ENCODE measurements around the gene CACNA1B.
"Not testable (repeated sequence)": the region's sequence is repeated elsewhere in the genome, so short reads cannot be mapped to it uniquely, and the experiment has no call there.

CACNA1B gene

GRCh38 chr9:137866226-137867141 lies 11.1 kb upstream of the CACNA1B start:
- no peak for DNase-seq

DNA sequence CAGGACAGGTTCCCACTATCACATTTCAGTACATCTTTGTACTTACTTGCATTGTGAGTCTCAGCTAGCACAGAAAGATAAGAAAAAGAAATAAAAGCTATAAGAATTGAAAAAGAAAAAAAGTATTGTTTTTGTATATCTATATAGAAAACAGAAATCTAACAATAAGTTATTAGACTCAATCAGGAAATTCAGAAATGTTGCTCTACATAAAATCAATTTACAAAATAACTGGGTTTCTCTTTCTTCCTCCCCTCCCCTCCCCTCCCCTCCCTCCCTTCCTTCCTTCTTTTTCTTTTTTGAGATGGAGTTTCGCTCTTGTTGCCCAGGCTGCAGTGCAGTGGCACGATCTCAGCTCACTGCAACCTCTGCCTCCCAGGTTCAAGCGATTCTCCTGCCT lies 7.2 kb upstream of the CACNA1B start:
- no peak for DNase-seq

- no peak for DNase-seq
Observed at GRCh38 chr9:137872296-137872695, 5.3 kb upstream of the CACNA1B start.

DNA sequence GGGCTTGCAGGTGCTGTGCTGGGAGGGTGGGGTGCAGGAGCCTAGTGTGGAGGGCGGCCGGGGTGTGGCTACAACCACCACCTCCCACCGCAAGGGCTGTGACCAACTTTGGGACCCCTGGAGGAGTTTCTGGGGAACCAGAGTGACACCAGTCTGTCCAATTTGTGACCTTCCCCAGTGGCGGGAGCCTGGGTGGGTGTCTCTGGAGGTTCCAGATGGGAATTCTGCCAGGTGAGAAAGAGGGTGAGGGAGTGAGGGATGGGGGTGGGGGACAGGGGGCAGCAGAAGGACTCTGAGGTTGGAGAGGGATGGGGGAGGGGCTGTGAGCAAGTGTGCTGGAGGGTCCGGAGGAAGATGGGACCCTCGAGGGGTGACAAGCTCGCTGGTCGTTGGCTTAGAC lies 4.2 kb upstream of the CACNA1B start:
- no peak for DNase-seq

GRCh38 chr9:137873858-137874362 lies 3.7 kb upstream of the CACNA1B start:
- no peak for DNase-seq

DNA sequence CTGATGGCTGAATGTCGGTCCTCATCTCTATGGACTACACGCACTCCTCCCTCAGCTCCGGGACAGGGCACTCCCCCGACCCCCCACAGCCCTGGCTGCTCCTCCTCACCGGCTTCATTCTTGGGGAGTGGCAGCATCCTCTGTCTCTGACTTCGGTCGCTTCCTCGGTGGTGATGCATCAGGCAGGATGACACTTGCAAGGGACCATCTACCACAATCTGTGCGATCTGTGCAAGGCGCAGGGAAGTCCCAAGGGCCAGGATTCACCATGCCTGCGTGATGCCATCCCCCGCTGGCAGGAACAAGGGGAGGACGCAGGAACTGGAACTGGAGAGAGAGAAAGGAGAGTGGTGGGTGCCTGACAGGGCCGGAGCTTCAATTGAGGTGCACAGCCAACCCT lies 2.2 kb upstream of the CACNA1B start:
- no peak for DNase-seq

GRCh38 chr9:137875846-137876245 lies 1.7 kb upstream of the CACNA1B start:
- DNase-seq = no peak

- no peak for DNase-seq
Observed at GRCh38 chr9:137876269-137876668, 1.3 kb upstream of the CACNA1B start.

- no peak for DNase-seq
Observed at GRCh38 chr9:137876781-137877386, 698 bp upstream of the CACNA1B start.

DNA sequence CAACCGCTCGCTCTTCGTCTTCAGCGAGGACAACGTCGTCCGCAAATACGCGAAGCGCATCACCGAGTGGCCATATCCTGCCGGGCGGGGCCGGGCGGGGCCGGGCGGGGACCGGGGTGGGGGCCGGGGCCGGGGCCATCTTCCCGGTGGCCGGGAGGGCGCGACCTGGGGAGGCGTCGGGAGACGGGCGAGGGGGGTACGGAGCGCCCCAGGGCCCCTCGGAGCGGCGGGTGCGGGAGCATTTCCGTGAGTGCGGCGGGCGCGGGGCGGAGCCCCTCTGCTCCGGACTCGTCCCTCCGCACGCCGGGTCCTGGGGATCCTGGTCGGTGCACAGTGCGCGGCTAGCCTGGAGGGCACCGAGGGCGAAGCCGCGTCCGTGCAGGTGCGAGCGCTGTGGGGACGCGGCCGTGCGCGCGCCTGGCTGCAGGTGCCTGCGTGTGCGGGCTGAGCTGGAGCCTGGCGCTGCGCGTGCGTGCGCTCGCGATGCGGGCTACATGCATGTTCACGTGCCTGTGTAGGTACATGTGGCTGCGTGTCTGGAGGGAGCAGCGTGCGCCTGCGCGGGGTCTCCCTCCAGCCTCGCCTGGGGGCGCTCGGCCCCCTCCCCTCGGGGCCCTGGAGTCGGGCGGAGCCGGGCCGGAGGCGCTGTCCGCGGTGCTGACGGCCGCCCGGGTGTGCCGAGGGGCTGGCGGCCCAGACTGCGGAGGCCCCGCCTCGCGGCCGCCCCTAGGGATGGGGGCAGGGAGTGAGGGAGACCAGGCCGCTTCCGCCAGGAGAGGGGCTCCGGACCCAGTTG lies 762 bp downstream of the CACNA1B start:
- DNase-seq = no peak

DNA sequence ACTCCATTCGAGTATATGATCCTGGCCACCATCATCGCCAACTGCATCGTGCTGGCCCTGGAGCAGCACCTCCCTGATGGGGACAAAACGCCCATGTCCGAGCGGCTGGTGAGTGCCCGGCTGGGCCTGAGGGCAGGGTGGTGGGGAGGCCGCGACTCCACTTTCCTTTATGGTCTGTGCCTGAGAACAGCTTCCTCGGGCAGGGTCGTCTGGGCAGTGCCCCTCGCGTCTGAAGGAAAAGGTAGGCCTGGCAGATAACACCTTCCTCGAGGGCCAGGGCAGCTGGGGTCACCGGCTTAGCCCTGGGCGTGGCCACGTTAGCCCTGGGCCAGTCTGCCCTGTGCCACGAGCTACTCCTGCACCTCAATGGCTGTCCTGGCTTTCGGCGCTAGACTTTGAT lies 1.5 kb downstream of the CACNA1B start:
- no peak for DNase-seq

DNA sequence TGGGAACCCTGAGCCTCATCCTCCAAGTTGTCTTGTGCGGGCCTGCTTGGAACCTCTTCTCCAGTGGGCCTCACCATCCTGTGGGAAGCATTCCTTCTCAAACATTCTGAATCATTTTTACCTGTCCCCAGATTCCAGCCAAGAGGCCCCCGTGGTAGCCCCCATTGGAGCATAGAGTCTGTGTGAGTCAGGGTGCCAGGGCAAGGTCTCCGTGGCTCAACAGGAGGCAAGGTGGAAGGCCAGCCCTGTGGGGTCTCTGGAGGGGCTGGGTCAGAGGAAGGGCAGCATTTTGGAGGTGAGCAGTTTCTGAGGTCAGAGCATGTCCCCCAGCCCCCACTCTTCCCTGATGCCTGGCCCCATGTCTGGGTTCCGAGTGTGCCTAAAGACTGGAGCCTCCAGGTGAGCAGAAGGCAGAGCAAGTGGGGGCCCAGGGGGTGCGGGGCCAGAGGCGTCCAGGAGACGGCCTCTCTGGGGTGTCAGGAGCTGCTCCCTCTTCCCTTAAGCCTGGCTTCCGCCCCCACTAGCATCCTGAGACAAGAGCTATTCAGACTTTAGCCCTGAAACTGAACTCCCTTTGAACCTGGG lies 2.1 kb downstream of the CACNA1B start:
- no peak for DNase-seq

GRCh38 chr9:137880160-137880975 lies 2.8 kb downstream of the CACNA1B start:
- no peak for DNase-seq

DNA sequence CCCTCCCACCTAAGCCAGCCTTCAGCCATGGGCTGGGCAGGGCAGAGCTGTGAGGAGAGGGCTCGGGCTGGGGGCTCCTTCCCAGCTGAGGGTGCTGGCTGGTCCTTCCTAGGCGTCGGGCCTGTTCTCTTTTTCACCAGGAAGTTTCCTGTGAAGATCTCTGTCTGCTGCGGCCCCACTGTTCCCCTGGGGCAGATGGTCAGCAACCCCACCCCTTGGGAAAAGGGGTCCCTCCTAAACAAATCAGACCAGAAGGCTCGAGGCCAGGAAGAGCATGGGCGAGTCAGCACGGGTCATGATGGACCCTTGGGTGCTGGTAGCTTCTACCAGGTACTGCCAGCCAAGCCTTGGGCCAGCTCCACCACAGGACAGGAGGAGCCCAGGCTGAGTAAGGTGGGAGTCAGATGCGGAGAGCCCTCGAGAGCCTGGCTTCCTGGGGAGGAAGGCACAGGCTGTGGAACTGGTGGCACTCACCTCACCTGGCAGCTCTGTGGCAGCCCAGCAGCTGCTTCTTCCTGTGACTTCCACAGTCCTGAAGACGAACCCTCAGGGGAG lies 3.5 kb downstream of the CACNA1B start:
- no peak for DNase-seq

DNA sequence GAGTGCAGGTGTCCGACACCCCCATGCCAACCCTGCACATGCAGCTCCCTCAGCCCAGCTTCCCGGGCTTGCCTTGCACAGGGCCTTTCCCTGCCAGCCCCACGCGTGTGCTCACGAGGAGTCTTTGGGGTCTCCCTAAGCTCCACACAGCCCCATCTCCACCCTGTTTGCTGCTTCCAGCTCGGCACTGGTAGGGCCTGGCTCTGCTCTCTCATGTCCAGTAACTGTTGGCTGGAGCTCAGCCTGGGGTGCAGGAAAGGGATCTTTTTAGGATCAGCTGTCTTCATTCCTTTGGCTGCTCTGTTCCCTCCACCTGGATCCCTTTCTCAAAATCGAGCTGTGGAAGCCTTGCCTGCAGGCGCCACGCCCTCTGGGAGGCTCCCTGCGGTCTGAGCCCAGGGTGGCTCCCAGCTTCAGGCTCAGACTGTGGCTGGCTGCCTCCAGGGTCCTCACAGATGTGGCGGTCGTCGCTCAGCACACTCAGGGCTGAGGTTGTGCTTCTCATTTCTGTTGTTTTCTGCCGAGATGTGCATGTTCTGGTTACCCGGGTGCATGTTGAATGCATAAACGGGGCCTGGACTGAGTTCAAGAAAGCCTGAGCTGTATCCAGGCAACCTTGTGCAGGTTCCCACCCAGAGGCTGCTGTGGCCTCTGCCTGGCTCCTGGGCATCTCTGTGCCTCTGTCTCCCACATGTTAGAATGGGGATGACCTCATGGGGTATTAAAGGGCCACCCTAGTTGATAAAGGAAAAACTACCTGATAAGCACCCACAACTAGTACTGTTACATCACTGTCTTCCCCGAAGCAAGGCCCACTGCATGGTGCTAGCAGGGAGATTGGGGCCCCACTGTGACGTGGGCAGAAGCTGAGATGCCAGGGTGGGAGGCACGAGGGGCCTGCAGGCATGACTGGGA lies 4.3 kb downstream of the CACNA1B start:
- DNase-seq = no peak

GRCh38 chr9:137882506-137882821 lies 4.9 kb downstream of the CACNA1B start:
- no peak for DNase-seq

DNA sequence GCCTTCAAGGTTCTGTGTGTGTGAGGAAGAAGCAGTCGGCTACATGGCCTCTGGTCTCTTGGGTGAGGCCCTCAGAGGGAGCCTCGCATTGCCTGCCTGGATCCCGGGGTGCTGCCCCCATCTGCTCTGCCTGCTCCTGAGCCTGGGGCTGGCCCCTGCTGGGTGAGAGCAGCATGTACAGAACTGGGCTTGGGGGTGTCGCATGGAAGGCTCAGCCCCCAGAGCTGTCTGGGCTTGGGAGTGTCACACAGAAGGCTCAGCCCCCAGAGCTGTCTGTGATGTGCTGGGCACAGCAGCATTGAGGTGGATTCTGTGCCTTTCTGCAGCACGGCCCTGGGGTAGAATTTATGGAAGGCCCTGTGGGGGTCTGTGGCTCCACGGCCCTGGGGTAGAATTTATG lies 6.4 kb downstream of the CACNA1B start:
- DNase-seq = not testable (repeated sequence)

GRCh38 chr9:137884547-137884946 lies 7.0 kb downstream of the CACNA1B start:
- not testable (repeated sequence) for DNase-seq

DNA sequence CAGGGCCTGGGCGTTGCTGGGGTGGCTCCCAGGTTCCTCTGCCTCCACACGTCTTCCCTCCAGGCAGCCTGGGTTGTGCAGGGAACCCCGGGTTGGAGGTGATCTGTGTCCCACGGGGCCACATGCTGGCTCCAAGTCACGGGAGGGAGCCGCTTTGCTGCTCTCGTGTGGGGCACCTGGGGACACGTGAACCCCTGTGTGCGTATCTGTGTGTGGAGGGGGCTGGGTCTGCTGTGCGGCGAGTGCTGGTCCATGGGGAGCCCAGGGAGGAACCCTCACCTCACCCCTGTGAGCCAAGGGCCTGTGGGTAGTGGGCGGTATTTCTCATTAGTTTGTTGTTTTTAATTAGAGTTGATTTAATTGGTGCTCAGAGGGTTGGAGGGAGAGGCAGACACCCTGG lies 7.5 kb downstream of the CACNA1B start:
- not testable (repeated sequence) for DNase-seq

DNA sequence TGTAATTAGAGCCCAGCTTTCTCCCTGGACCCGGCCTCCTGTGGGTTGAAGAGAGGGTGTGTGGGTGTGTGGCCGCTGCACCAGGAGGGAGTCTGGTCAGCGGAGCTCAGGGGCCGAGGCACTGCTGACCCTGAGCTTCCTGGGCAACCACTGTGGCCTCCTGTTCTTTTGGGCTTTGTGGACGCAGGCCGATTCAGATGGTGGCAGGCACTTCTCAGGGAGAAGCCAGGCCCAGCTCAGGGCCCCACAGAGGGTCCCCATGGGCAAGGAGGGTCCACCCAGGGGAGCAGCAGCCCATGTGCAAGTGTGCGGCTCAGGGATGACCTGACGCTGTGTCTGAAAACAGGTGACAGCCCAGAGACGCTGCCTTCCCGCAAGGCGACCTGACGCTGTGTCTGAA lies 11.0 kb downstream of the CACNA1B start:
- DNase-seq = not testable (repeated sequence)

DNA sequence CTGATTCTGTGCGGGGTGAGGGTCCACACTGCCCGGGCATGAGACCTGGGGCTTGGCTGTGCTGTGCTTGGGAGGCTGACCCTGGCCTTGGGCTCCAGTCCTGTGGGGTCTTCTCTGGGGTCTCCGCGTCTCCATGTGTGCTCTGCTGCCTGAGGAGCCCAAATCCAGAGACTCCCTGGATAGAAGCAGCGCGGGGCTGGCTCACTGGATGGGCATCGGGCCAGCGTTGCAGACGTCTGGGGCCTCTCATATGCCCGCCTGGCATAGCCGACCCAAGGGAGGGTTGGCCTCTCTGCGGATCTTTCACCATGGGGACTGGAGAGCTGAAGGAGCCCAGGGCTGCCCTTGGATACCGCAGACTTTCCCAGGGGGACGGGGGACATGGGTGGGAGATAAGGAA lies 12.4 kb downstream of the CACNA1B start:
- not testable (repeated sequence) for DNase-seq
